Smooth muscle cell (in vitro differentiated cells): Measurements from ENCODE around the gene PDZRN4. TPM values are rescaled to one million over a fixed set of nuclear protein-coding genes. Genes with fewer than 3 reads are reported as not detected.
"Not testable (repeated sequence)": the region's sequence is repeated elsewhere in the genome, so short reads cannot be mapped to it uniquely, and the experiment has no call there.

Experiments used
- DNase-seq: peaks from one replicate; lab custom pipeline; 2025; ENCODE audit not compliant: unreplicated experiment; lab: John Stamatoyannopoulos, UW
- H2AFZ ChIP-seq: fragments of 200-600 bp; sonication (generic); 2 replicates; pipeline ENCODE4 v1.6.0; 2016; ENCODE audit warnings: antibody characterized with exemption, low read depth, mild to moderate bottlenecking
- H3F3A ChIP-seq: fragments of 200-600 bp; sonication (generic); 2 replicates; pipeline ENCODE4 v1.6.0; 2017; ENCODE audit warnings: antibody characterized with exemption, low read depth
- H3K27ac ChIP-seq: fragments of 200-600 bp; sonication (generic); 2 replicates; pipeline ENCODE4 v1.5.1; 2016; ENCODE audit warnings: low read depth, mild to moderate bottlenecking
- H3K27me3 ChIP-seq: fragments of 200-600 bp; sonication (generic); 2 replicates; pipeline ENCODE4 v1.6.1; 2016; ENCODE audit warnings: low read depth, mild to moderate bottlenecking
- H3K36me3 ChIP-seq: fragments of 200-600 bp; sonication (generic); 2 replicates; pipeline ENCODE4 v1.5.1; 2016; ENCODE audit warnings: low read depth
- H3K4me1 ChIP-seq: fragments of 200-600 bp; sonication (generic); 2 replicates; pipeline ENCODE4 v1.5.1; 2016; ENCODE audit warnings: low read depth
- H3K4me2 ChIP-seq: fragments of 200-600 bp; sonication (generic); 2 replicates; pipeline ENCODE4 v1.6.0; 2016; ENCODE audit warnings: mild to moderate bottlenecking
- H3K4me3 ChIP-seq: fragments of 200-600 bp; sonication (generic); 2 replicates; pipeline ENCODE4 v1.5.1; 2016; ENCODE audit warnings: mild to moderate bottlenecking
- H3K79me2 ChIP-seq: fragments of 200-600 bp; sonication (generic); 2 replicates; pipeline ENCODE4 v1.6.0; 2016; ENCODE audit warnings: low read depth, mild to moderate bottlenecking
- H3K9ac ChIP-seq: fragments of 200-600 bp; sonication (generic); 2 replicates; pipeline ENCODE4 v1.6.0; 2016; ENCODE audit warnings: low read depth
- H3K9me3 ChIP-seq: fragments of 200-600 bp; sonication (generic); replicated peaks from 2 replicates; pipeline ENCODE4 v1.5.1; 2016; ENCODE audit warnings: low read depth
- H4K20me1 ChIP-seq: fragments of 200-600 bp; sonication (generic); 2 replicates; pipeline ENCODE4 v1.6.0; 2016; ENCODE audit warnings: low read depth
- CTCF ChIP-seq: fragments of 200-600 bp; sonication (generic); IDR thresholded peaks from 2 replicates; pipeline ENCODE4 v1.5.1; 2017; ENCODE audit warnings: borderline replicate concordance, mild to moderate bottlenecking, antibody characterized with exemption; ENCODE audit not compliant: insufficient read depth, poor library complexity, severe bottlenecking
- WGBS: methylation state at CpG from one replicate; pipeline ENCODE4 v1.1.7; 2016; ENCODE audit warnings: low lambda C conversion rate; 5-methylcytosine and 5-hydroxymethylcytosine counted together
- polyA plus RNA-seq: library from polyadenylated mRNA; unstranded; fragments of >200 nt; fragmentation: Nextera tagmentation; extraction: Ambion mirVana; gene quantifications from 2 replicates; pipeline ENCODE4 v1.2.1, GENCODE V29; 2016
- total RNA-seq: library from RNA; depleted of rRNA; stranded (reverse); fragments of >200 nt; gene quantifications from 2 replicates; pipeline ENCODE4 v1.2.3, GENCODE V29; 2014

PDZRN4 gene
- total and polyA plus RNA-seq, 2 experiments from 2014 or later, result 4.7 to 5.4 TPM

- H4K20me1 ChIP-seq, result no peaks in the 10 kb centered on the region
- H3K9me3 ChIP-seq, result no peaks in the 10 kb centered on the region
- no peak overlapping the region for H3K9ac ChIP-seq
- no peak overlapping the region for H3K27ac ChIP-seq
- H3K36me3 ChIP-seq, result no peaks in the 10 kb centered on the region
- H3K4me3 ChIP-seq, result no peak overlapping the region
- WGBS, result 90% methylated on average over 1 of the region's 1 CpG
- no peaks in the 10 kb centered on the region for H3K79me2 ChIP-seq
- DNase-seq, result no peak
- TF ChIP-seq CTCF, result no peak
- no peak overlapping the region for H2AFZ ChIP-seq
- no peaks in the 10 kb centered on the region for H3K4me1 ChIP-seq
- no peaks in the 10 kb centered on the region for H3K27me3 ChIP-seq
- H3K4me2 ChIP-seq, result no peak overlapping the region
- no peaks in the 10 kb centered on the region for H3F3A ChIP-seq
Measured at GRCh38 chr12:41537522-41537921, 349.4 kb downstream of the PDZRN4 start.

- Histone ChIP-seq H3K4me2 (no peak overlapping the region), H3K27ac (no peak overlapping the region), H3K79me2 (no peaks in the 10 kb centered on the region), H3K9me3 (no peaks in the 10 kb centered on the region), H3K4me3 (no peak overlapping the region), H3K36me3 (no peaks in the 10 kb centered on the region), H3K4me1 (no peaks in the 10 kb centered on the region), H4K20me1 (no peaks in the 10 kb centered on the region), H2AFZ (no peak overlapping the region), H3K9ac (no peak overlapping the region), H3F3A (no peaks in the 10 kb centered on the region), H3K27me3 (no peaks in the 10 kb centered on the region)
- DNase-seq, result no peak
- WGBS, result 96% methylated on average over 6 of the region's 6 CpGs
- no peak for TF ChIP-seq CTCF
Measured at GRCh38 chr12:41545761-41546160, 357.6 kb downstream of the PDZRN4 start.

GRCh38 chr12:41547071-41547470 lies 359.0 kb downstream of the PDZRN4 start:
- H3K9me3 ChIP-seq, H3K79me2 ChIP-seq, H3K36me3 ChIP-seq, H4K20me1 ChIP-seq, H2AFZ ChIP-seq, DNase-seq, H3K27ac ChIP-seq, H3K27me3 ChIP-seq, H3K4me1 ChIP-seq, H3K9ac ChIP-seq, H3F3A ChIP-seq, H3K4me3 ChIP-seq, H3K4me2 ChIP-seq: not testable (repeated sequence)
- 65% methylated on average over 1 of the region's 1 CpG for WGBS

GRCh38 chr12:41548926-41549325 lies 360.8 kb downstream of the PDZRN4 start:
- Histone ChIP-seq H3K36me3 (no peaks in the 10 kb centered on the region), H4K20me1 (no peaks in the 10 kb centered on the region), H3F3A (no peaks in the 10 kb centered on the region), H3K9me3 (no peaks in the 10 kb centered on the region), H3K27ac (no peak overlapping the region), H3K4me3 (no peak overlapping the region), H3K4me2 (no peak overlapping the region), H3K9ac (no peak overlapping the region), H3K4me1 (no peaks in the 10 kb centered on the region), H2AFZ (no peak overlapping the region), H3K27me3 (no peaks in the 10 kb centered on the region), H3K79me2 (no peaks in the 10 kb centered on the region)
- no peak for TF ChIP-seq CTCF
- WGBS, result 98% methylated on average over 4 of the region's 4 CpGs
- no peak for DNase-seq
